Measurements from ENCODE around the gene DCST1.

Gene DCST1

GRCh38 chr1:155060736-155061135, 27.1 kb downstream of the DCST1 start:
- TF ChIP-seq CTCF (conservative IDR thresholded peaks at IDR 0.05; ENCODE audit: low read length): no peak
- H3K4me3 ChIP-seq (ENCODE audit: low read length): no peak overlapping the region
- no peak for DNase-seq (ENCODE audit: low read depth)

- DNase-seq (ENCODE audit: low read depth): peak; percentile 60
- H3K4me3 ChIP-seq (ENCODE audit: low read length): no peak overlapping the region
- peak; percentile 97 for TF ChIP-seq CTCF (conservative IDR thresholded peaks at IDR 0.05; ENCODE audit: low read length)
Measured at GRCh38 chr1:155061381-155062150, 27.9 kb downstream of the DCST1 start.

- TF ChIP-seq CTCF (conservative IDR thresholded peaks at IDR 0.05; ENCODE audit: low read length): no peak
- no peak overlapping the region for H3K4me3 ChIP-seq (ENCODE audit: low read length)
- DNase-seq (ENCODE audit: low read depth): no peak
Measured at GRCh38 chr1:155062151-155062686, 28.6 kb downstream of the DCST1 start.

GRCh38 chr1:155062702-155063411, 29.2 kb downstream of the DCST1 start:
- peak; percentile 59 for TF ChIP-seq CTCF (conservative IDR thresholded peaks at IDR 0.05; ENCODE audit: low read length)
- no peak for DNase-seq (ENCODE audit: low read depth)
- peak overlapping the region; percentile 92 for H3K4me3 ChIP-seq (ENCODE audit: low read length)

GRCh38 chr1:155063550-155064110, 30.0 kb downstream of the DCST1 start, which contains the start of gene EFNA4:
Gene EFNA4 (plus strand): TSS chr1:155063740. CDS start chr1:155063824, 84 bp downstream.
- DNase-seq (ENCODE audit: low read depth): peak; percentile 64
- H3K4me3 ChIP-seq (ENCODE audit: low read length): peak within 1 kb of the TSS; percentile 92
- TF ChIP-seq CTCF (conservative IDR thresholded peaks at IDR 0.05; ENCODE audit: low read length): no peak

- DNase-seq (ENCODE audit: low read depth): no peak
- no peak for TF ChIP-seq CTCF (conservative IDR thresholded peaks at IDR 0.05; ENCODE audit: low read length)
Measured at GRCh38 chr1:155064111-155064831, 30.6 kb downstream of the DCST1 start.

More at GRCh38 chr1:155064111-155064831, 30.6 kb downstream of the DCST1 start:
- peak overlapping the region; percentile 92 for H3K4me3 ChIP-seq (ENCODE audit: low read length)

All from AG10803 (cell line).